AG04449 (cell line): Measurements from ENCODE around the gene GPI.
A peak's percentile ranks its signal among the peaks of the same experiment; 100 is the strongest.

ENCODE experiments used
- CTCF ChIA-PET: fragments of 350-600 bp; formaldehyde crosslinking; extraction: SDS; loops from one replicate; lab custom pipeline; 2021; ENCODE audit warnings: antibody characterized with exemption; lab: Yijun Ruan, JAX
- POLR2A ChIA-PET: fragments of 400-600, 350-600 bp; formaldehyde crosslinking; extraction: SDS; loops from one replicate; lab custom pipeline; 2020; ENCODE audit warnings: antibody characterized with exemption, inconsistent platforms; lab: Yijun Ruan, JAX
- DNase-seq: peaks from one replicate; pipeline ENCODE4 v3.0.0-alpha.2; 2010; ENCODE audit warnings: low read depth, low spot score
- H3K4me3 ChIP-seq: 2 replicates; pipeline ENCODE4 v1.5.1; 2011; ENCODE audit warnings: low read depth, mild to moderate bottlenecking, control low read depth, low read length
- CTCF ChIP-seq: IDR thresholded peaks from one replicate; pipeline ENCODE4 v1.5.1; 2011; ENCODE audit warnings: mild to moderate bottlenecking, moderate library complexity, low read length, control low read depth, inconsistent platforms; ENCODE audit not compliant: insufficient read depth; ENCODE audit errors: missing control alignments

GPI gene

GRCh38 chr19:34416021-34416545 is 51.1 kb downstream of the GPI start:
- no peak overlapping the region for H3K4me3 ChIP-seq
- DNase-seq, result no peak
- ChIA-PET POLR2A (no interaction called here), CTCF (no interaction called here)
- TF ChIP-seq CTCF, result no peak

DNA sequence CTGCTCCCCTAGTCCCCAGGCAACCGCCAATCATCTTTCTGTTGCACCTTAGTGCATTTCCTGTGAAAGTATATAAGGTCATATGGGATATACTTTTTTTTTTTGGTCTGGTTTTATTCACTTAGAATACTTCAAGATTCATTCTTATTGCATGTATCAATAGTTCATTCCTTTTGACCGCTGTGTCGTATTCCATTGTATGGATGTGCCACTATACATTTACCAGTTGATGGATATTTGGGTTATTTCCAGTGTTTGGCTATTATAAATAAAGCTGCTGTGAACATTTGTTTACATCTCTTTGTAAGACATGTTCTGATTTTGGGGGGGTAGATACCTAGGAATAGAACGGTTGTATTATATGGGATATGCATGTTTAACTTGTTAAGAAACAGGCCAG is 53.3 kb downstream of the GPI start:
- POLR2A ChIA-PET, result no interaction called here
- CTCF ChIA-PET, result no interaction called here
- no peak for DNase-seq
- TF ChIP-seq CTCF, result no peak
- H3K4me3 ChIP-seq, result no peak overlapping the region

DNA sequence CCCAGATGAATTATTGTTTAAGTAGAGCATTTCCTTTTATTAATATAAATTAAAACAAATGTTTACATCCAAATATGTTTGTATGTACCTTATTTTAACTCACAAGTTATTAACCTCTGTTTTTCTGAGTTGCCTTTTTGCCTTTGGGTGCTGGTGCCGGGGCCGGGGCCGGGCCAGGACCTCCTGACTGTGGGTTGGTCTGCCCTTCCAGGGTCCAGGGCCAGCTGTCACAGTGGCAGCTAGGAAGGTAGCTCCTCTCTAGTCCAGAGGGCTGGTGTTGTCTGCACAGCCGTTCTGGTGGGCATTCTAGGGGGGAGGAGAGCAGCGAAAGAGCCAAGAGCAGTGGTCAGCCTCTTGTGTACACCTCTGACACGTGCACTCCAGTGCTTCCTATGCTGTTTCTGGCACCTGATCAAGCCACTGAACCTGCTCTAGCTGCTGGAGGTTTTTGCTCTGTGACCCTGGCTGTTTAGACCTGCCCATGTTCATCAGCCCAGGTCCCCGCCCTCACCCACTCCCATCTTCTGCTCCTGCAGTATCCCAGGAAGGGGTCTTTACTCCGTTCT is 61.2 kb downstream of the GPI start:
- no peak for TF ChIP-seq CTCF
- H3K4me3 ChIP-seq, result no peak overlapping the region
- POLR2A ChIA-PET, result no interaction called here
- CTCF ChIA-PET, result interaction anchor here (1.0 kb wide), 1 partner anchor 45 kb away, joined by 4 read pairs; no protein-coding TSS in a partner anchor
- DNase-seq, result no peak

DNA sequence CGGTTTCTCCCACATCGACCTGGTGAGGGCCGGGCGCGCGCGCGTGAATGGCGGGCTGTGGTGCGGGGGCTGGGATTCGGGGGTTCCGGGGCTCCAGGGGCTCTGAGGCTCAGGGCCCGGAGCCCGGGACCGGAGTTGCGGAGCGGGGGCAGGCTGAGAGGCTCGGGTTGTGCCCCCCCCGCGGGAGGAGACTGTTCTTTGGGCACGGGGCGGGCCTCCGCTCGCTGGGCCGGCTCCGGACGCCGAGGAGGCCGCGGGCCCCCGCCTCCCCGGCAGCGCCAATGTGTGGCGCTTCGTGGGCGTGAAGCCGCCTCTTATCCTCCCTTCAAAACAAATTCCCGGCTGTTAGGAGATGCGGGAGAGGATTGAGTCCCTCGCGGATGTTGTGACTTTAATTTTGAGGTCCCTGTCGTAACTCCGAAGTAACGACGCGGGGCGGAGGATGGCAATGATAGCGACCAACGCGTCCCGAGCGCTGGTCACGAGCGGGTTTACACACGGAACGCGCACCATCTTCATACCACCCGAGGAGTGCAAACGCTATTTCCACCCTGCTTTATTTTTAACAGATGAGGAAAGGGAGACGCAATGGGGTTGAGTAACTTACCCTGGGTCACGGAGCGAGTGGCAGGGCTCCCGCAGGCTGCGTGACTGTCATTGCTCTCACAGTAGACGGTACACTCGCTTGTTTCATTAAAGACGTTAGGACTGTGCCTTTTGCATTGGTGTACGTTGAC is 63.7 kb downstream of the GPI start:
- no peak for TF ChIP-seq CTCF
- peak overlapping the region; percentile 87 for H3K4me3 ChIP-seq
- no peak for DNase-seq
- ChIA-PET CTCF (interaction anchor here (0.6 to 1.5 kb wide), 4 partner anchors 12 to 72 kb away, joined by 3 to 4 read pairs (median 3); no protein-coding TSS in a partner anchor), POLR2A (interaction anchor here (0.9 kb wide), 1 partner anchor 48 kb away, joined by 5 read pairs; no protein-coding TSS in a partner anchor)

GRCh38 chr19:34429553-34429952 is 64.6 kb downstream of the GPI start:
- DNase-seq, result no peak
- H3K4me3 ChIP-seq, result peak overlapping the region; percentile 87
- CTCF ChIA-PET, result interaction anchor here (0.6 to 1.7 kb wide), 5 partner anchors 13 to 36 kb away, joined by 3 to 6 read pairs (median 3); no protein-coding TSS in a partner anchor
- TF ChIP-seq CTCF, result no peak
- POLR2A ChIA-PET, result no interaction called here
